ENCODE data around the gene RAD23B.

GRCh38 chr9:107260437-107261081 is 22.5 kb upstream of the RAD23B start:
- TF ChIP-seq EZH2 (IDR thresholded peaks at IDR 0.05; ENCODE audit: insufficient read depth, poor library complexity, severe bottlenecking) = no peak
- TF ChIP-seq EZH2phosphoT487 (IDR thresholded peaks at IDR 0.05; ENCODE audit: insufficient read depth, low read depth) = no peak

All from GM23248 (cell line).